ENCODE data around the gene IL10. TPM values are rescaled to one million over a fixed set of nuclear protein-coding genes. Genes with fewer than 3 reads are reported as not detected.

IL10 gene
- polyA plus RNA-seq, 1 donor (not counting 4 experiments of a cell fraction or from before 2014, with no cell fraction given), result not detected

DNA sequence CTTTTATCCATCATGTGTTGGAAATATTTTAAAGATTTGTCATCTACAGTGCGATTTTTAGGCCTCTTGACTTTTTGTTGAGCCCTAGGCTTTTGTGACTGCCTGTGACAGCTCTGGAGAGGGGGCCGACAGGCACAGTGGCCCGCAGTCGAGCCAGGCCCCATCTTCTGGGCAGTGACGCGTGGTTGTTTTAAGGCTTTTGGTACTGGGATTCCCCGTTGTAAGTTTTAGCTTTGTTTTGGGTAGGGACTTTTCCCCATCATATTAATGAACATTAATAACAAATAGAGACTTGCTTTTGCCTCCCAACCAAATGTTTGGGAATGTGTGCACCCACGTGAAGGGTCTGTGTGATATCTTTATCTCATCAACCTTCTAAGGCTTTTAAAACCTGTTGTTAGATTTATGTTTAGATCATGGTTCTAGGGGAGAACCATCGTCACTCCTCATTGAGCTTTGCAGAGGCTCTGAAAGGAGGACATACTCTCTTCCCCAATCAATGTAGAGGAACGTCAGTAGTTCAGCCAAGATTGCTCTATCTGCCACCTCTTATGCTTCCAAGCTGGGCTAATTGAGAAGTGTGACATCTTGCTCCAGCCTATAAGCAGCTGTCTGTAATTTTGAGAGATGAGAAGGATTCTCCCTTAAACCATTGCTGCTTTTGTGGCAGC lies 53.0 kb downstream of the IL10 start:
- peaks cover 13% of the 10 kb centered on the region for H3K9me1 ChIP-seq (ENCODE audit: control insufficient read depth, extremely low read depth, insufficient read depth, low read length)
- no peaks in the 10 kb centered on the region for H3K27me3 ChIP-seq (ENCODE audit: control insufficient read depth, extremely low read depth, insufficient read depth, low read length)
- no peak overlapping the region for H3K9ac ChIP-seq (ENCODE audit: control insufficient read depth, extremely low read depth, insufficient read depth, low read length)
- DNase-seq (ENCODE audit: low read depth, low spot score) (no peak), FAIRE-seq (no peak)
- peaks cover 27% of the 10 kb centered on the region for H4K20me1 ChIP-seq (ENCODE audit: control insufficient read depth, extremely low read depth, insufficient read depth, low read length)
- H3K27ac ChIP-seq (ENCODE audit: control insufficient read depth, insufficient read depth, low read length), result no peak overlapping the region
- no peaks in the 10 kb centered on the region for H3K36me3 ChIP-seq (ENCODE audit: control insufficient read depth in 2 of 2, extremely low read depth in 1 of 2, insufficient read depth in 2 of 2, low read length in 2 of 2)
- no peak overlapping the region for H2AFZ ChIP-seq (ENCODE audit: control insufficient read depth, low read length)
- H3K79me2 ChIP-seq (ENCODE audit: control insufficient read depth, insufficient read depth, low read length), result peaks cover 83% of the 10 kb centered on the region
- H3K4me2 ChIP-seq (ENCODE audit: control insufficient read depth, extremely low read depth, insufficient read depth, low read depth, low read length), result no peak overlapping the region
- dilution Hi-C loops (cut with MboI; ENCODE audit: extremely low pct_ligation_motif_present, low sequenced_read_pairs), result no loop called here
- H3K4me1 ChIP-seq (ENCODE audit: control insufficient read depth, extremely low read depth, insufficient read depth, low read length), result peaks cover 19% of the 10 kb centered on the region
- TF ChIP-seq, protein P1, sequence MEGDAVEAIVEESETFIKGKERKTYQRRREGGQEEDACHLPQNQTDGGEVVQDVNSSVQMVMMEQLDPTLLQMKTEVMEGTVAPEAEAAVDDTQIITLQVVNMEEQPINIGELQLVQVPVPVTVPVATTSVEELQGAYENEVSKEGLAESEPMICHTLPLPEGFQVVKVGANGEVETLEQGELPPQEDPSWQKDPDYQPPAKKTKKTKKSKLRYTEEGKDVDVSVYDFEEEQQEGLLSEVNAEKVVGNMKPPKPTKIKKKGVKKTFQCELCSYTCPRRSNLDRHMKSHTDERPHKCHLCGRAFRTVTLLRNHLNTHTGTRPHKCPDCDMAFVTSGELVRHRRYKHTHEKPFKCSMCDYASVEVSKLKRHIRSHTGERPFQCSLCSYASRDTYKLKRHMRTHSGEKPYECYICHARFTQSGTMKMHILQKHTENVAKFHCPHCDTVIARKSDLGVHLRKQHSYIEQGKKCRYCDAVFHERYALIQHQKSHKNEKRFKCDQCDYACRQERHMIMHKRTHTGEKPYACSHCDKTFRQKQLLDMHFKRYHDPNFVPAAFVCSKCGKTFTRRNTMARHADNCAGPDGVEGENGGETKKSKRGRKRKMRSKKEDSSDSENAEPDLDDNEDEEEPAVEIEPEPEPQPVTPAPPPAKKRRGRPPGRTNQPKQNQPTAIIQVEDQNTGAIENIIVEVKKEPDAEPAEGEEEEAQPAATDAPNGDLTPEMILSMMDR (optimal IDR thresholded peaks at IDR 0.05 in 1 of 3, IDR thresholded peaks at IDR 0.05 in 1 of 3, conservative IDR thresholded peaks at IDR 0.05 in 1 of 3; ENCODE audit: extremely low read depth in 1 of 3, insufficient read depth in 2 of 3, low read length in 3 of 3), result no peak
- no peak for TF ChIP-seq EZH2 (IDR thresholded peaks at IDR 0.05; ENCODE audit: low read length)
- no peak overlapping the region for H3K4me3 ChIP-seq (ENCODE audit: control insufficient read depth in 2 of 3, extremely low read depth in 1 of 3, insufficient read depth in 2 of 3, low read depth in 1 of 3, low read length in 3 of 3)
- no peaks in the 10 kb centered on the region for H3K9me3 ChIP-seq (ENCODE audit: control insufficient read depth, low read depth, low read length)

DNA sequence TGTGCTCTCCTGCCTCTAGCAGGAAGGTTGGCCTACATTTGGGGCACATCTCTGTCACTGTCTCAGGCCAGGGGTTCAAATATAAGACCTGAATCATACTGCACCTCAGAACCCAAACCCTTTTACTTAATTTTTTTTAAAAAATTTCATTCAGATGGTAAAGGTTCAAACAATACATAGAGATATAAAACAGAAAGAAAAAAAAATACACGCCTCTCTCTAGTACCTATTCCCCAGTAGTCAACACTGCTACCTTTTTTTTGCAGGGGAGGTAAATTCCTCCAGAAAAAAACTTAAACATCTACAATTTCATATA lies 54.7 kb downstream of the IL10 start:
- peaks cover 8% of the 10 kb centered on the region for H3K9me1 ChIP-seq (ENCODE audit: control insufficient read depth, extremely low read depth, insufficient read depth, low read length)
- H3K4me2 ChIP-seq (ENCODE audit: control insufficient read depth, extremely low read depth, insufficient read depth, low read depth, low read length), result no peak overlapping the region
- H3K9ac ChIP-seq (ENCODE audit: control insufficient read depth, extremely low read depth, insufficient read depth, low read length), result no peak overlapping the region
- H3K4me1 ChIP-seq (ENCODE audit: control insufficient read depth, extremely low read depth, insufficient read depth, low read length), result peaks cover 9% of the 10 kb centered on the region
- peaks cover 27% of the 10 kb centered on the region for H4K20me1 ChIP-seq (ENCODE audit: control insufficient read depth, extremely low read depth, insufficient read depth, low read length)
- no peaks in the 10 kb centered on the region for H3K9me3 ChIP-seq (ENCODE audit: control insufficient read depth, low read depth, low read length)
- H3K27ac ChIP-seq (ENCODE audit: control insufficient read depth, insufficient read depth, low read length), result no peak overlapping the region
- H3K36me3 ChIP-seq (ENCODE audit: control insufficient read depth in 2 of 2, extremely low read depth in 1 of 2, insufficient read depth in 2 of 2, low read length in 2 of 2), result no peaks in the 10 kb centered on the region
- no peak for TF ChIP-seq EZH2 (IDR thresholded peaks at IDR 0.05; ENCODE audit: low read length)
- TF ChIP-seq, protein P1 (optimal IDR thresholded peaks at IDR 0.05 in 1 of 3, IDR thresholded peaks at IDR 0.05 in 1 of 3, conservative IDR thresholded peaks at IDR 0.05 in 1 of 3; ENCODE audit: extremely low read depth in 1 of 3, insufficient read depth in 2 of 3, low read length in 3 of 3), result no peak
- peaks cover 85% of the 10 kb centered on the region for H3K79me2 ChIP-seq (ENCODE audit: control insufficient read depth, insufficient read depth, low read length)
- no peaks in the 10 kb centered on the region for H3K27me3 ChIP-seq (ENCODE audit: control insufficient read depth, extremely low read depth, insufficient read depth, low read length)
- no peak overlapping the region for H2AFZ ChIP-seq (ENCODE audit: control insufficient read depth, low read length)
- dilution Hi-C loops (cut with MboI; ENCODE audit: extremely low pct_ligation_motif_present, low sequenced_read_pairs), result no loop called here
- FAIRE-seq, result no peak
- H3K4me3 ChIP-seq (ENCODE audit: control insufficient read depth in 2 of 3, extremely low read depth in 1 of 3, insufficient read depth in 2 of 3, low read depth in 1 of 3, low read length in 3 of 3), result no peak overlapping the region
- no peak for DNase-seq (ENCODE audit: low read depth, low spot score)

Small RNAs within 50 kb of the gene (small RNA-seq; reads per million reads assigned to genes)
- gene RF00019 (ENCODE audit: insufficient read length in 3 of 3, low read depth in 3 of 3, low replicate concordance in 1 of 3), result 0 reads per million in 3 experiments

Other genes starting within 250 kb of the IL10 start
- gene EIF2D, start 160.0 kb downstream of the IL10 start, polyA plus RNA-seq, result 59.9 to 66.4 TPM (median 60.6 TPM) in 3 replicates
- gene DYRK3, start 137.0 kb downstream of the IL10 start, polyA plus RNA-seq, result 9.9 to 15.0 TPM (median 11.8 TPM) in 3 replicates
- gene MAPKAPK2, start 87.6 kb downstream of the IL10 start, polyA plus RNA-seq, result 41.5 to 67.0 TPM (median 42.1 TPM) in 3 replicates
- gene IL19, start 1.7 kb downstream of the IL10 start, polyA plus RNA-seq, result not detected in 3 replicates
- gene IL20, start 93.1 kb upstream of the IL10 start, polyA plus RNA-seq, result 0.67 to 5.6 TPM (median 4.7 TPM) in 3 replicates
- gene IL24, start 124.9 kb upstream of the IL10 start, polyA plus RNA-seq, result 2.1 to 3.1 TPM (median 2.3 TPM) in 3 replicates
- 1.8 to 8.1 TPM (median 1.8 TPM) in 3 replicates for gene FCMR, start 149.4 kb upstream of the IL10 start, polyA plus RNA-seq
- 0.01 TPM in 1 of 3 replicates, not detected in the others for gene PIGR, start 174.0 kb upstream of the IL10 start, polyA plus RNA-seq
- not detected in 3 replicates for gene FCAMR, start 198.0 kb upstream of the IL10 start, polyA plus RNA-seq

Measured in keratinocyte (primary cell).